SW480 (cell line): ENCODE data around the gene KIF26A.

ENCODE experiments used
- DNase-seq: peaks from one replicate; pipeline ENCODE4 v3.0.0-alpha.2; 2016; ENCODE audit warnings: low spot score

Gene KIF26A

GRCh38 chr14:104222396-104223036 lies 84.1 kb downstream of the KIF26A start:
- DNase-seq, result no peak

- no peak for DNase-seq
Measured at GRCh38 chr14:104223101-104224041, 85.0 kb downstream of the KIF26A start.

- DNase-seq, result no peak
Measured at GRCh38 chr14:104224131-104224505, 85.7 kb downstream of the KIF26A start.

- peak; percentile 58 for DNase-seq
Measured at GRCh38 chr14:104224506-104225277, 86.3 kb downstream of the KIF26A start.

GRCh38 chr14:104225278-104226190 lies 87.1 kb downstream of the KIF26A start:
- peak; percentile 94 for DNase-seq

GRCh38 chr14:104226421-104227383 lies 88.3 kb downstream of the KIF26A start:
- no peak for DNase-seq

- DNase-seq, result no peak
Measured at GRCh38 chr14:104227806-104228205, 89.4 kb downstream of the KIF26A start.

GRCh38 chr14:104228221-104228620 lies 89.8 kb downstream of the KIF26A start:
- no peak for DNase-seq

GRCh38 chr14:104228716-104229533 lies 90.5 kb downstream of the KIF26A start:
- no peak for DNase-seq

- DNase-seq, result no peak
Measured at GRCh38 chr14:104229534-104230055, 91.2 kb downstream of the KIF26A start.

GRCh38 chr14:104230119-104230815 lies 91.9 kb downstream of the KIF26A start:
- DNase-seq, result no peak
